ENCODE data around the gene GBP1.

DNA sequence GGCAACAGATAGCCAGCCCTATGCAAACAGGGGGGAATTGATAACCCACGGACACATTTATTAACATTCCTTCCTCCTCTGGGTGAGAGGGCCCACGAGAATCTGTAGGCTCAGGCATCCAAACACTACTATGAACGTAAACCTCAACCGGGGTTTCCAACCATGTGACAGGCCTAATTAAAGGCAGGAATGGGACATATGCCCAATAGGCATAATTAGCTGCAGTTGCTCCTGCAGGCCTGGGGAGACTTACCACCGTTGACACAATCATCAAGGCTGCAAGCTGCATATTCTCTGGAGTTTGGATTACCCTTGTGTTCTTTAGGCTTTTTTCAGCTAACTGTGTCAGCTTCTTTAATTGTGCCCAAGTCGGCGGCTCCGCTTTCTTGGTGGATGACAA is 22.2 kb upstream of the GBP1 start:
- TF ChIP-seq, protein P1, sequence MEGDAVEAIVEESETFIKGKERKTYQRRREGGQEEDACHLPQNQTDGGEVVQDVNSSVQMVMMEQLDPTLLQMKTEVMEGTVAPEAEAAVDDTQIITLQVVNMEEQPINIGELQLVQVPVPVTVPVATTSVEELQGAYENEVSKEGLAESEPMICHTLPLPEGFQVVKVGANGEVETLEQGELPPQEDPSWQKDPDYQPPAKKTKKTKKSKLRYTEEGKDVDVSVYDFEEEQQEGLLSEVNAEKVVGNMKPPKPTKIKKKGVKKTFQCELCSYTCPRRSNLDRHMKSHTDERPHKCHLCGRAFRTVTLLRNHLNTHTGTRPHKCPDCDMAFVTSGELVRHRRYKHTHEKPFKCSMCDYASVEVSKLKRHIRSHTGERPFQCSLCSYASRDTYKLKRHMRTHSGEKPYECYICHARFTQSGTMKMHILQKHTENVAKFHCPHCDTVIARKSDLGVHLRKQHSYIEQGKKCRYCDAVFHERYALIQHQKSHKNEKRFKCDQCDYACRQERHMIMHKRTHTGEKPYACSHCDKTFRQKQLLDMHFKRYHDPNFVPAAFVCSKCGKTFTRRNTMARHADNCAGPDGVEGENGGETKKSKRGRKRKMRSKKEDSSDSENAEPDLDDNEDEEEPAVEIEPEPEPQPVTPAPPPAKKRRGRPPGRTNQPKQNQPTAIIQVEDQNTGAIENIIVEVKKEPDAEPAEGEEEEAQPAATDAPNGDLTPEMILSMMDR (conservative IDR thresholded peaks at IDR 0.05) = no peak
- TF ChIP-seq ZFX (IDR thresholded peaks at IDR 0.05) = no peak

All from C4-2B (cell line).